Gastrocnemius medialis (tissue), 4 donors: ENCODE results near the gene RNF25.

ENCODE experiments used
- POLR2A ChIP-seq, 2 donors: fragments of 450-650 bp; IDR thresholded peaks; one replicate each; pipeline ENCODE4 v1.6.1; 2017; ENCODE audit warnings: antibody characterized with exemption in 2 of 2, mild to moderate bottlenecking in 2 of 2, moderate library complexity in 2 of 2
- TF ChIP-seq, protein P1 (sequence below), 5 experiments: fragments of 450-650 bp in 3 of 5; fragments of 200-600 bp in 2 of 5; sonication (generic) in 2 of 5; IDR thresholded peaks in 4 of 5; conservative IDR thresholded peaks in 1 of 5; 1 replicate in 4 of 5; 2 replicates in 1 of 5; pipeline ENCODE4 v1.5.1; 2016 to 2019; ENCODE audit warnings: antibody characterized with exemption in 5 of 5, mild to moderate bottlenecking in 3 of 5, moderate library complexity in 3 of 5

GRCh38 chr2:218626369-218626768 lies 45.4 kb downstream of the RNF25 start:
- TF ChIP-seq, protein P1, sequence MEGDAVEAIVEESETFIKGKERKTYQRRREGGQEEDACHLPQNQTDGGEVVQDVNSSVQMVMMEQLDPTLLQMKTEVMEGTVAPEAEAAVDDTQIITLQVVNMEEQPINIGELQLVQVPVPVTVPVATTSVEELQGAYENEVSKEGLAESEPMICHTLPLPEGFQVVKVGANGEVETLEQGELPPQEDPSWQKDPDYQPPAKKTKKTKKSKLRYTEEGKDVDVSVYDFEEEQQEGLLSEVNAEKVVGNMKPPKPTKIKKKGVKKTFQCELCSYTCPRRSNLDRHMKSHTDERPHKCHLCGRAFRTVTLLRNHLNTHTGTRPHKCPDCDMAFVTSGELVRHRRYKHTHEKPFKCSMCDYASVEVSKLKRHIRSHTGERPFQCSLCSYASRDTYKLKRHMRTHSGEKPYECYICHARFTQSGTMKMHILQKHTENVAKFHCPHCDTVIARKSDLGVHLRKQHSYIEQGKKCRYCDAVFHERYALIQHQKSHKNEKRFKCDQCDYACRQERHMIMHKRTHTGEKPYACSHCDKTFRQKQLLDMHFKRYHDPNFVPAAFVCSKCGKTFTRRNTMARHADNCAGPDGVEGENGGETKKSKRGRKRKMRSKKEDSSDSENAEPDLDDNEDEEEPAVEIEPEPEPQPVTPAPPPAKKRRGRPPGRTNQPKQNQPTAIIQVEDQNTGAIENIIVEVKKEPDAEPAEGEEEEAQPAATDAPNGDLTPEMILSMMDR (IDR thresholded peaks at IDR 0.05 in 4 of 5, conservative IDR thresholded peaks at IDR 0.05 in 1 of 5) = no peak
- TF ChIP-seq POLR2A (IDR thresholded peaks at IDR 0.05) = no peak
